Heart right ventricle (tissue), 16 donors: ENCODE data around the gene PTPRD. TPM values are rescaled to one million over a fixed set of nuclear protein-coding genes. Genes with fewer than 3 reads are reported as not detected.

Source experiments
- ATAC-seq, 8 donors: fragments of 200-7000 bp; cut with Tn5 transposase; one replicate each; pipeline ENCODE4 v1.9.1; 2020; ENCODE audit warnings: mild to moderate bottlenecking in 8 of 8, moderate library complexity in 8 of 8, moderate number of reproducible peaks in 1 of 8
- DNase-seq, 2 donors: peaks; one replicate each; pipeline ENCODE4 v3.0.0-alpha.2; 2020
- H3K27ac ChIP-seq, 10 donors: fragments of 200-600 bp; sonication (generic) in 2 of 10; one replicate each; pipeline versions ENCODE4 v1.5.0 to v1.8.0; 2020 to 2022; ENCODE audit warnings: mild to moderate bottlenecking in 3 of 10
- H3K27me3 ChIP-seq, 7 donors: fragments of 200-600 bp; one replicate each; pipeline ENCODE4 v1.8.0; 2021 to 2022; ENCODE audit warnings: mild to moderate bottlenecking in 2 of 7
- H3K36me3 ChIP-seq, 9 donors: fragments of 200-600 bp; sonication (generic) in 1 of 9; one replicate each; pipeline versions ENCODE4 v1.5.0 to v1.8.0; 2020 to 2022; ENCODE audit warnings: mild to moderate bottlenecking in 2 of 9
- H3K4me1 ChIP-seq, 9 donors: fragments of 200-600 bp; sonication (generic) in 1 of 9; one replicate each; pipeline versions ENCODE4 v1.5.0 to v1.8.0; 2020 to 2022; ENCODE audit warnings: mild to moderate bottlenecking in 4 of 9
- H3K4me3 ChIP-seq, 10 donors: fragments of 200-600 bp; sonication (generic) in 2 of 10; one replicate each; pipeline versions ENCODE4 v1.5.0 to v1.8.0; 2020 to 2022; ENCODE audit warnings: mild to moderate bottlenecking in 7 of 10, moderate library complexity in 2 of 10
- H3K9me3 ChIP-seq, 11 donors: fragments of 200-600 bp in 10 of 11; sonication (generic) in 2 of 11; one replicate each; pipeline versions ENCODE4 v1.5.0 to v1.8.0; 2013 to 2022; ENCODE audit warnings: mild to moderate bottlenecking in 2 of 11, control low read depth in 1 of 11, moderate library complexity in 1 of 11
- CTCF ChIP-seq, 9 donors: fragments of 200-600 bp; sonication (generic) in 2 of 9; IDR thresholded peaks; one replicate each; pipeline versions ENCODE4 v1.5.0 to v1.8.0; 2021 to 2022; ENCODE audit warnings: antibody characterized with exemption in 9 of 9, mild to moderate bottlenecking in 5 of 9, moderate library complexity in 1 of 9
- WGBS, 2 donors: extraction: QIAGEN DNeasy Blood & Tissue Kit; methylation state at CpG; one replicate each; pipeline ENCODE4 v1.1.7; 2013; ENCODE audit warnings: inconsistent platforms in 1 of 2; 5-methylcytosine and 5-hydroxymethylcytosine counted together
- intact Hi-C, 10 donors: fragments of 100-400 bp; cut with DNase I; formaldehyde crosslinking; loops; one replicate each; pipeline versions ENCODE4 v1.11.1 to v1.14.2; 2022
- polyA plus RNA-seq, 2 donors: library from polyadenylated mRNA; stranded (reverse); fragments of 200-250 nt; gene quantifications; one replicate each; pipeline ENCODE4 v1.2.3, GENCODE V29; 2013
- total RNA-seq, 10 donors: library from RNA; stranded (reverse); fragmentation: NEBNext Ultra II Directional in 3 of 10; extraction: Animal tissue kit (Norgen Biotek cat#: 25700) in 3 of 10; gene quantifications; one replicate each; pipeline versions ENCODE4 v1.2.1 to v1.2.4, GENCODE V29; 2021 to 2023
- donor health status: Arrhythmogenic right ventricular cardiomyopathy.
- donor health status: ischemic (EF 13 %, LVEDD 7.1; RV severe dilation, severe dysfunction).
- donor health status: healthy with polysubstance abuse.
- donor health status: DM: no; HTN: yes; CAD: no.
- donor health status: DM: no; HTN: no; CAD: no.
- donor health status: ischemic (EF 25% LVEDD 6.9; RV normal size, moderate dysfunction).
- donor health status: ischemic (EF 25% LVEDD 5.7; RV mildly dilated, moderate dysfunction).
- donor health status: healthy.
- donor health status: DM: yes; HTN: yes; CAD: no.
- donor health status: Ischemic cardiomyopathy.
- donor health status: ischemic (EF 35%, LVEDD 5.7; RV mildly dilated, moderate dysfunction).
- donor health status: nonischemic (EF 11% LVEDD 7.7; RV severe dilation, severe dysfunction).
- donor health status: DM: yes; HTN: yes; CAD: no.
- donor health status: PGD.
- donor health status: ischemic (EF 29% LVEDD 5.4; RV normal size, mild dysfunction).
- donor health status: nonischemic (EF 23%, LVEDD 6.1; RV moderate dilation, normal function).

Gene PTPRD
- total and polyA plus RNA-seq, 12 donors: 1.4 to 25.2 (median 13.0) TPM

- Histone ChIP-seq H3K9me3 (no peaks in the 10 kb centered on the region), H3K27me3 (no peaks in the 10 kb centered on the region), H3K4me1 (no peaks in the 10 kb centered on the region), H3K36me3 (no peaks in the 10 kb centered on the region), H3K27ac (no peak overlapping the region), H3K4me3 (no peak overlapping the region)
- ATAC-seq: no peak
- 25 to 56% methylated on average over 1 of the region's 1 CpG for WGBS, 2 donors
- no peak for TF ChIP-seq CTCF (IDR thresholded peaks at IDR 0.05)
- no peak for DNase-seq
- intact Hi-C loops: no loop called here
Measured at GRCh38 chr9:9846557-9846956, 766.2 kb downstream of the PTPRD start.

GRCh38 chr9:9820436-9820835, 792.4 kb downstream of the PTPRD start:
- no peak for DNase-seq
- Histone ChIP-seq H3K4me1 (no peaks in the 10 kb centered on the region), H3K27ac (no peak overlapping the region), H3K27me3 (no peaks in the 10 kb centered on the region), H3K36me3 (no peaks in the 10 kb centered on the region), H3K4me3 (no peak overlapping the region), H3K9me3 (peaks cover 0 to 19% (median 4%) of the 10 kb centered on the region in 11 donors)
- ATAC-seq: no peak
- intact Hi-C loops: no loop called here
- TF ChIP-seq CTCF (IDR thresholded peaks at IDR 0.05): no peak

- no peak for DNase-seq
- 92% methylated on average over 5 of the region's 5 CpGs for WGBS, 2 donors
- no peak for ATAC-seq
- Histone ChIP-seq H3K27ac (no peak overlapping the region), H3K4me1 (no peaks in the 10 kb centered on the region), H3K4me3 (no peak overlapping the region), H3K27me3 (no peaks in the 10 kb centered on the region), H3K36me3 (no peaks in the 10 kb centered on the region), H3K9me3 (peaks cover 0 to 19% (median 5%) of the 10 kb centered on the region in 11 donors)
- intact Hi-C loops: no loop called here
- no peak for TF ChIP-seq CTCF (IDR thresholded peaks at IDR 0.05)
Measured at GRCh38 chr9:9819886-9820285, 792.9 kb downstream of the PTPRD start.

GRCh38 chr9:9817176-9817575, 795.6 kb downstream of the PTPRD start:
- intact Hi-C loops: no loop called here
- DNase-seq: no peak
- Histone ChIP-seq H3K27ac (no peak overlapping the region), H3K4me1 (no peaks in the 10 kb centered on the region), H3K4me3 (no peak overlapping the region), H3K27me3 (no peaks in the 10 kb centered on the region), H3K36me3 (no peaks in the 10 kb centered on the region), H3K9me3 (peaks cover 0 to 17% (median 5%) of the 10 kb centered on the region in 11 donors)
- TF ChIP-seq CTCF (IDR thresholded peaks at IDR 0.05): no peak
- no peak for ATAC-seq
- WGBS, 2 donors: 18 to 40% methylated on average over 2 of the region's 2 CpGs
